ENCODE measurements around the gene ADPRH. TPM values are rescaled to one million over a fixed set of nuclear protein-coding genes. Genes with fewer than 3 reads are reported as not detected.

ADPRH gene
- total and polyA plus RNA-seq, 10 of the 15 experiments (the other 5 are each of a cell fraction or from before 2014, with no cell fraction given) = 2.3 to 32.6 (median 19.0) TPM

DNA sequence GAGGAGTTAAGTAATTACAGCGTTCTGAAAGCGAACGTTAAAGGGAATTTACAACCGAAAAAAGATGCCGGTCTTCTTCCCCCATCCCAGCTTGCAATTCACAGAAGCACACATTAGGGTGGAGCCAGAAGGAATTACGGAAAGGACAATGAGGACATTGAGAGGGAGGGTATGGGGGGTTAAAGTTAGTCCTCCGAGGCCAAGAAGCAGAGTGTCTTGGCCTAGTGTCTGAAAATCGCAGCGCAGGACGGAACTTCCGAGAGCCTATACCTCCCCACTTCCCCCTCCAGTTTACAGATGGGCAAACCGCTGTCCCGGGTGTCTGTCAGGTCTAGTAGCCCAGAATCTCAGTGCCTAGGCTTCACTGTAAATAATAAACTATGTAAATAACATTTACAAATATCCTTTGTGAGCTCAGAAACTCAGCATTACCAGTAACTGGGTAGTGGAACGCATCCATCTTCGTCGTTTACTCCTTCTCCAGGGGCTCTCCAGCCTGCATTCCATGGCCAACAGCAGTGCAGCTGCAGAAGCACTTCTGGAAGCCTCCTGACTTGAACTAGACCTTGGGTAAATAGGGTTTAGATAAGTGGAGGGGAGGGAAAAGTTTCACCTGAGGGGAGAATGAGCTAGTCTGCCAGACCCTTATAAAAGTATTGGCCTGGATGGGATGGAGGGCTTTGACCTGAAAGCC is 922 bp downstream of the ADPRH start:
- peak overlapping the region; percentile 89 for H3K9ac ChIP-seq (ENCODE audit: control insufficient read depth, insufficient read depth, low read length)
- TF ChIP-seq, protein P1, sequence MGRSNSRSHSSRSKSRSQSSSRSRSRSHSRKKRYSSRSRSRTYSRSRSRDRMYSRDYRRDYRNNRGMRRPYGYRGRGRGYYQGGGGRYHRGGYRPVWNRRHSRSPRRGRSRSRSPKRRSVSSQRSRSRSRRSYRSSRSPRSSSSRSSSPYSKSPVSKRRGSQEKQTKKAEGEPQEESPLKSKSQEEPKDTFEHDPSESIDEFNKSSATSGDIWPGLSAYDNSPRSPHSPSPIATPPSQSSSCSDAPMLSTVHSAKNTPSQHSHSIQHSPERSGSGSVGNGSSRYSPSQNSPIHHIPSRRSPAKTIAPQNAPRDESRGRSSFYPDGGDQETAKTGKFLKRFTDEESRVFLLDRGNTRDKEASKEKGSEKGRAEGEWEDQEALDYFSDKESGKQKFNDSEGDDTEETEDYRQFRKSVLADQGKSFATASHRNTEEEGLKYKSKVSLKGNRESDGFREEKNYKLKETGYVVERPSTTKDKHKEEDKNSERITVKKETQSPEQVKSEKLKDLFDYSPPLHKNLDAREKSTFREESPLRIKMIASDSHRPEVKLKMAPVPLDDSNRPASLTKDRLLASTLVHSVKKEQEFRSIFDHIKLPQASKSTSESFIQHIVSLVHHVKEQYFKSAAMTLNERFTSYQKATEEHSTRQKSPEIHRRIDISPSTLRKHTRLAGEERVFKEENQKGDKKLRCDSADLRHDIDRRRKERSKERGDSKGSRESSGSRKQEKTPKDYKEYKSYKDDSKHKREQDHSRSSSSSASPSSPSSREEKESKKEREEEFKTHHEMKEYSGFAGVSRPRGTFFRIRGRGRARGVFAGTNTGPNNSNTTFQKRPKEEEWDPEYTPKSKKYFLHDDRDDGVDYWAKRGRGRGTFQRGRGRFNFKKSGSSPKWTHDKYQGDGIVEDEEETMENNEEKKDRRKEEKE (IDR thresholded peaks at IDR 0.05) = no peak
- TF ChIP-seq MEF2B (IDR thresholded peaks at IDR 0.05; ENCODE audit: partially characterized antibody, poor library complexity, severe bottlenecking) (peak; percentile 16), FOXM1 (IDR thresholded peaks at IDR 0.05; ENCODE audit: low read depth, low read length) (no peak), NFYB (IDR thresholded peaks at IDR 0.05; ENCODE audit: insufficient read depth, low read depth, low read length) (no peak), POLR2AphosphoS5 (IDR thresholded peaks at IDR 0.05; ENCODE audit: low read length) (peak; percentile 84), NR2C1 (IDR thresholded peaks at IDR 0.05) (no peak), CBX5 (IDR thresholded peaks at IDR 0.05; ENCODE audit: low read depth) (0 out of 2 replicates have a peak, but pooled peaks have one; percentile 5), ESRRA (IDR thresholded peaks at IDR 0.05; ENCODE audit: low read length) (no peak), TCF7 (IDR thresholded peaks at IDR 0.05; ENCODE audit: borderline replicate concordance) (no peak), HDGF (IDR thresholded peaks at IDR 0.05) (no peak), PAX8 (IDR thresholded peaks at IDR 0.05) (no peak), CHD2 (IDR thresholded peaks at IDR 0.05; ENCODE audit: borderline replicate concordance, low read depth, low read length) (no peak), PML (IDR thresholded peaks at IDR 0.05; ENCODE audit: low read length) (no peak), ZBED1 (IDR thresholded peaks at IDR 0.05; ENCODE audit: borderline replicate concordance) (peak; percentile 35)
- TF ChIP-seq, protein P2, sequence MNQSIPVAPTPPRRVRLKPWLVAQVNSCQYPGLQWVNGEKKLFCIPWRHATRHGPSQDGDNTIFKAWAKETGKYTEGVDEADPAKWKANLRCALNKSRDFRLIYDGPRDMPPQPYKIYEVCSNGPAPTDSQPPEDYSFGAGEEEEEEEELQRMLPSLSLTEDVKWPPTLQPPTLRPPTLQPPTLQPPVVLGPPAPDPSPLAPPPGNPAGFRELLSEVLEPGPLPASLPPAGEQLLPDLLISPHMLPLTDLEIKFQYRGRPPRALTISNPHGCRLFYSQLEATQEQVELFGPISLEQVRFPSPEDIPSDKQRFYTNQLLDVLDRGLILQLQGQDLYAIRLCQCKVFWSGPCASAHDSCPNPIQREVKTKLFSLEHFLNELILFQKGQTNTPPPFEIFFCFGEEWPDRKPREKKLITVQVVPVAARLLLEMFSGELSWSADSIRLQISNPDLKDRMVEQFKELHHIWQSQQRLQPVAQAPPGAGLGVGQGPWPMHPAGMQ (IDR thresholded peaks at IDR 0.05; ENCODE audit: borderline replicate concordance) = no peak
- TF ChIP-seq, protein P3, sequence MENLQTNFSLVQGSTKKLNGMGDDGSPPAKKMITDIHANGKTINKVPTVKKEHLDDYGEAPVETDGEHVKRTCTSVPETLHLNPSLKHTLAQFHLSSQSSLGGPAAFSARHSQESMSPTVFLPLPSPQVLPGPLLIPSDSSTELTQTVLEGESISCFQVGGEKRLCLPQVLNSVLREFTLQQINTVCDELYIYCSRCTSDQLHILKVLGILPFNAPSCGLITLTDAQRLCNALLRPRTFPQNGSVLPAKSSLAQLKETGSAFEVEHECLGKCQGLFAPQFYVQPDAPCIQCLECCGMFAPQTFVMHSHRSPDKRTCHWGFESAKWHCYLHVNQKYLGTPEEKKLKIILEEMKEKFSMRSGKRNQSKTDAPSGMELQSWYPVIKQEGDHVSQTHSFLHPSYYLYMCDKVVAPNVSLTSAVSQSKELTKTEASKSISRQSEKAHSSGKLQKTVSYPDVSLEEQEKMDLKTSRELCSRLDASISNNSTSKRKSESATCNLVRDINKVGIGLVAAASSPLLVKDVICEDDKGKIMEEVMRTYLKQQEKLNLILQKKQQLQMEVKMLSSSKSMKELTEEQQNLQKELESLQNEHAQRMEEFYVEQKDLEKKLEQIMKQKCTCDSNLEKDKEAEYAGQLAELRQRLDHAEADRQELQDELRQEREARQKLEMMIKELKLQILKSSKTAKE (IDR thresholded peaks at IDR 0.05; ENCODE audit: low read depth, poor library complexity, severe bottlenecking) = peak; percentile 47

More for the DNA sequence above, 922 bp downstream of the ADPRH start:
- FAIRE-seq (peak; percentile 88), ATAC-seq (peak; percentile 78), DNase-seq (ENCODE audit: low read depth, low spot score) (no peak)
- no peaks in the 10 kb centered on the region for H4K20me1 ChIP-seq (ENCODE audit: control insufficient read depth, insufficient read depth)
- peak overlapping the region; percentile 73 for H2AFZ ChIP-seq (ENCODE audit: control insufficient read depth, low read depth, low read length)
- H3K36me3 ChIP-seq (ENCODE audit: control insufficient read depth in 2 of 2, insufficient read depth in 2 of 2, low read length in 1 of 2) = no peaks in the 10 kb centered on the region; a peak in 1 of 4 replicates
- H3K4me2 ChIP-seq (ENCODE audit: control insufficient read depth, insufficient read depth) = peak overlapping the region; percentile 77
- intact Hi-C loops (cut with micrococcal nuclease; ENCODE audit: unreplicated experiment) (loop anchor here (1.0 kb wide), 2 partner anchors 18 to 58 kb away; no protein-coding TSS in a partner anchor), in situ Hi-C loops (cut with MboI) (no loop called here)
- H3K27me3 ChIP-seq (replicated peaks in 1 of 2; ENCODE audit: control insufficient read depth in 2 of 2, insufficient read depth in 2 of 2, low read length in 1 of 2) = no peaks in the 10 kb centered on the region
- under 1% methylated on average over 16 of the region's 16 CpGs for WGBS (ENCODE audit: insufficient coverage, insufficient replicate concordance, low lambda C conversion rate, missing lambda C conversion rate)
- TSS peak; percentile 82 for BruUV-seq (replicated peaks)
- RAD21 ChIA-PET (ENCODE audit: unreplicated experiment) = interaction anchor here (0.6 to 6.2 kb wide), 16 partner anchors 8 to 515 kb away, joined by 3 to 76 read pairs (median 4); partner anchors contain the start of genes CD80, COX17, PLA1A and TMEM39A
- H3K9me3 ChIP-seq (replicated peaks; ENCODE audit: control insufficient read depth, insufficient read depth, low read length) = no peaks in the 10 kb centered on the region
- POLR2A ChIA-PET = interaction anchor here (0.5 to 7.4 kb wide), 16 partner anchors 8 to 774 kb away, joined by 3 to 133 read pairs (median 5); partner anchors contain the start of genes CD80, COX17, GSK3B and PLA1A
- peaks cover 17% of the 10 kb centered on the region for H3K4me1 ChIP-seq (ENCODE audit: control insufficient read depth, insufficient read depth, low read length)
- H3K27ac ChIP-seq (ENCODE audit: control insufficient read depth, insufficient read depth) = peak overlapping the region; percentile 97
- peak overlapping the region; percentile 84 for H3K4me3 ChIP-seq
- SMC1A ChIA-PET (ENCODE audit: uncharacterized antibody, unreplicated experiment) = interaction anchor here (0.5 to 5.7 kb wide), 21 partner anchors 7 to 101 kb away, joined by 3 to 62 read pairs (median 4); partner anchors contain the start of genes CD80, COX17 and PLA1A
- CTCF ChIA-PET = interaction anchor here (0.7 to 6.4 kb wide), 9 partner anchors 9 to 82 kb away, joined by 3 to 56 read pairs (median 15); partner anchors contain the start of gene CD80
- peaks cover 35% of the 10 kb centered on the region for H3K79me2 ChIP-seq (ENCODE audit: control insufficient read depth, insufficient read depth, low read length)
